ENCODE data around the gene IBA57. TPM values are rescaled to one million over a fixed set of nuclear protein-coding genes. Genes with fewer than 3 reads are reported as not detected.
"Not testable (repeated sequence)": the region's sequence is repeated elsewhere in the genome, so short reads cannot be mapped to it uniquely, and the experiment has no call there.

Gene IBA57
- total RNA-seq, 1 donor, result 4.3 TPM

- DNase-seq (ENCODE audit: low read depth), result no peak
- no peak overlapping the region for H3K4me3 ChIP-seq (ENCODE audit: low read depth, low read length)
- TF ChIP-seq CTCF (IDR thresholded peaks at IDR 0.05; ENCODE audit: insufficient read depth, low read depth, low read length), result no peak
These were observed 53.8 kb downstream of the IBA57 start for GRCh38 chr1:228219245-228219961.

GRCh38 chr1:228219962-228220780 is 54.6 kb downstream of the IBA57 start:
- no peak overlapping the region for H3K4me3 ChIP-seq (ENCODE audit: low read depth, low read length)
- no peak for TF ChIP-seq CTCF (IDR thresholded peaks at IDR 0.05; ENCODE audit: insufficient read depth, low read depth, low read length)
- DNase-seq (ENCODE audit: low read depth), result no peak

GRCh38 chr1:228221097-228221496 is 55.5 kb downstream of the IBA57 start:
- not testable (repeated sequence) for DNase-seq (ENCODE audit: low read depth); H3K4me3 ChIP-seq (ENCODE audit: low read depth, low read length)

GRCh38 chr1:228222548-228222947 is 56.9 kb downstream of the IBA57 start:
- no peak for TF ChIP-seq CTCF (IDR thresholded peaks at IDR 0.05; ENCODE audit: insufficient read depth, low read depth, low read length)
- no peak for DNase-seq (ENCODE audit: low read depth)
- no peak overlapping the region for H3K4me3 ChIP-seq (ENCODE audit: low read depth, low read length)

GRCh38 chr1:228224198-228225164 is 58.9 kb downstream of the IBA57 start:
- DNase-seq (ENCODE audit: low read depth), result no peak
- no peak for TF ChIP-seq CTCF (IDR thresholded peaks at IDR 0.05; ENCODE audit: insufficient read depth, low read depth, low read length)
- H3K4me3 ChIP-seq (ENCODE audit: low read depth, low read length), result no peak overlapping the region

GRCh38 chr1:228225165-228225710 is 59.6 kb downstream of the IBA57 start:
- no peak for TF ChIP-seq CTCF (IDR thresholded peaks at IDR 0.05; ENCODE audit: insufficient read depth, low read depth, low read length)
- H3K4me3 ChIP-seq (ENCODE audit: low read depth, low read length), result no peak overlapping the region
- no peak for DNase-seq (ENCODE audit: low read depth)
